GM12875 (cell line): ENCODE data around the gene CIAO3.

Experiments
- H3K4me3 ChIP-seq: one replicate; pipeline ENCODE4 v1.5.1; 2011; ENCODE audit warnings: low read depth, low read length, control low read depth
- TF ChIP-seq, protein P1 (sequence below): IDR thresholded peaks from 2 replicates; pipeline ENCODE4 v1.5.1; 2011; ENCODE audit warnings: low read depth, mild to moderate bottlenecking, control low read depth, inconsistent platforms, low read length, moderate library complexity, borderline replicate concordance; ENCODE audit not compliant: insufficient read depth

Gene CIAO3

DNA sequence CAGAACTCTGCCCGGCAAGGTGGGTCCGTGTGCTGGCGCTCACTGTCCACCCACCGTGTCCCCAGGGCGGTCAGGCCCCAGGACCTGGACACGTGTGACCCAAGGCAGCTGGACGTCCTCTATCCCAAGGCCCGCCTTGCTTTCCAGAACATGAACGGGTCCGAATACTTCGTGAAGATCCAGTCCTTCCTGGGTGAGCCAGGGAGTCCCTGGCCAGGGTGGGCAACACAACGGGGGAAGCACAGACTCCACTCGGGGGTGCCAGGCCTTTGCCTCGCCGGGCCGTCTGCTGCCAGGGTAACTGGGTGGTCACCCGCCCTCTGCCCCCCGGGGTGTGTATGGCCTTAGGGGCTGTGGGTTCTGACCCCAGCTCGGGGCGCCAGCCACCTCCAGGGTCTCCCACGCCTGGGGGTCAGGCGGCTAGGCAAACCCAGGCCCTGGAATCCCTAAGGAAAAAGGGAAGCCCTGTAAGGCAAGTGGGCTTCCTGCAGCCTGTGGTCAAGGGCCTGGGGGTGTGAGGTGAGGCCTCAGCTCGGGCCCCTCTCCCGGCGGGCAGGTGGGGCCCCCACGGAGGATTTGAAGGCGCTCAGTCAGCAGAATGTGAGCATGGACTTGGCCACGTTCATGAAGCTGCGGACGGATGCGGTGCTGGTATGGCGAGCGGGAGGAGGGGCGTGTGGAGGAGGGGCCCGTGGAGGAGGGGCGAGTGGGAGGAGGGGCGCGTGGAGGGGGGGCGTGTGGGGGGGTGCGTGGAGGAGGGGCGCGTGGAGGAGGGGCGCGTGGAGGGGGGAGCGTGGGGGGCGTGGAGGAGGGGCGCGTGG is 26.2 kb upstream of the CIAO3 start:
- H3K4me3 ChIP-seq, result no peak overlapping the region
- TF ChIP-seq, protein P1, sequence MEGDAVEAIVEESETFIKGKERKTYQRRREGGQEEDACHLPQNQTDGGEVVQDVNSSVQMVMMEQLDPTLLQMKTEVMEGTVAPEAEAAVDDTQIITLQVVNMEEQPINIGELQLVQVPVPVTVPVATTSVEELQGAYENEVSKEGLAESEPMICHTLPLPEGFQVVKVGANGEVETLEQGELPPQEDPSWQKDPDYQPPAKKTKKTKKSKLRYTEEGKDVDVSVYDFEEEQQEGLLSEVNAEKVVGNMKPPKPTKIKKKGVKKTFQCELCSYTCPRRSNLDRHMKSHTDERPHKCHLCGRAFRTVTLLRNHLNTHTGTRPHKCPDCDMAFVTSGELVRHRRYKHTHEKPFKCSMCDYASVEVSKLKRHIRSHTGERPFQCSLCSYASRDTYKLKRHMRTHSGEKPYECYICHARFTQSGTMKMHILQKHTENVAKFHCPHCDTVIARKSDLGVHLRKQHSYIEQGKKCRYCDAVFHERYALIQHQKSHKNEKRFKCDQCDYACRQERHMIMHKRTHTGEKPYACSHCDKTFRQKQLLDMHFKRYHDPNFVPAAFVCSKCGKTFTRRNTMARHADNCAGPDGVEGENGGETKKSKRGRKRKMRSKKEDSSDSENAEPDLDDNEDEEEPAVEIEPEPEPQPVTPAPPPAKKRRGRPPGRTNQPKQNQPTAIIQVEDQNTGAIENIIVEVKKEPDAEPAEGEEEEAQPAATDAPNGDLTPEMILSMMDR, result no peak

DNA sequence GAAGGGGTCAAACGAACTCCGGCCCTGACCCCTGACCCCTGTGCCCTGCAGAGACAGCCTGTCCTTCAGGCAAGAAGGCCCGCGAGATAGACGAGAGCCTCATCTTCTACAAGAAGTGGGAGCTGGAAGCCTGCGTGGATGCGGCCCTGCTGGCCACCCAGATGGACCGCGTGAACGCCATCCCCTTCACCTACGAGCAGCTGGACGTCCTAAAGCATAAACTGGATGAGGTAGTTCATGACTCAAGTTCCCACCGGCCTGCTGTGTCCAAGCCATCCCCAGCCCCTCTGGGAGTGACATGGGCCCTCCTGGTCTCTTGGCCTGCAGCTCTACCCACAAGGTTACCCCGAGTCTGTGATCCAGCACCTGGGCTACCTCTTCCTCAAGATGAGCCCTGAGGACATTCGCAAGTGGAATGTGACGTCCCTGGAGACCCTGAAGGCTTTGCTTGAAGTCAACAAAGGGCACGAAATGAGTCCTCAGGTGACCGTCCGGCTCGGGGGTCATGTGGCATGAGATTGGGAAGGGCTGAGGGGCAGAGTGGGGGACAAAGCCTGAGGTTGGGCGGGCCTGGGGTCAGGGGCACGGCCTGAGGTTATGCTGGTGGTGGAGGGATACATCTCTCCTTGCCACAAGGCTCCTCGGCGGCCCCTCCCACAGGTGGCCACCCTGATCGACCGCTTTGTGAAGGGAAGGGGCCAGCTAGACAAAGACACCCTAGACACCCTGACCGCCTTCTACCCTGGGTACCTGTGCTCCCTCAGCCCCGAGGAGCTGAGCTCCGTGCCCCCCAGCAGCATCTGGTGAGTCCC is 25.4 kb upstream of the CIAO3 start:
- TF ChIP-seq, protein P1, result no peak
- no peak overlapping the region for H3K4me3 ChIP-seq

DNA sequence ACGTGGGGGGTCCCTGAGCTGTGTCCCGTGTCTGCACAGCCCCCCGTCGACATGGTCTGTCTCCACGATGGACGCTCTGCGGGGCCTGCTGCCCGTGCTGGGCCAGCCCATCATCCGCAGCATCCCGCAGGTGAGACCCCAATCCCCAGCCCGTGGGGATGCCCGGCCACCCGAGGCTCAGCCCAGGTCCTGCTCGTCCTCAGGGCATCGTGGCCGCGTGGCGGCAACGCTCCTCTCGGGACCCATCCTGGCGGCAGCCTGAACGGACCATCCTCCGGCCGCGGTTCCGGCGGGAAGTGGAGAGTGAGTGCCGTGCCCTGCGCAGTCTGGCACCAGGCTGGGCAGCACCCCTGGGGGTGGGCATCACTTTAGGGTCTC is 24.7 kb upstream of the CIAO3 start:
- H3K4me3 ChIP-seq, result no peak overlapping the region
- TF ChIP-seq, protein P1, result no peak

DNA sequence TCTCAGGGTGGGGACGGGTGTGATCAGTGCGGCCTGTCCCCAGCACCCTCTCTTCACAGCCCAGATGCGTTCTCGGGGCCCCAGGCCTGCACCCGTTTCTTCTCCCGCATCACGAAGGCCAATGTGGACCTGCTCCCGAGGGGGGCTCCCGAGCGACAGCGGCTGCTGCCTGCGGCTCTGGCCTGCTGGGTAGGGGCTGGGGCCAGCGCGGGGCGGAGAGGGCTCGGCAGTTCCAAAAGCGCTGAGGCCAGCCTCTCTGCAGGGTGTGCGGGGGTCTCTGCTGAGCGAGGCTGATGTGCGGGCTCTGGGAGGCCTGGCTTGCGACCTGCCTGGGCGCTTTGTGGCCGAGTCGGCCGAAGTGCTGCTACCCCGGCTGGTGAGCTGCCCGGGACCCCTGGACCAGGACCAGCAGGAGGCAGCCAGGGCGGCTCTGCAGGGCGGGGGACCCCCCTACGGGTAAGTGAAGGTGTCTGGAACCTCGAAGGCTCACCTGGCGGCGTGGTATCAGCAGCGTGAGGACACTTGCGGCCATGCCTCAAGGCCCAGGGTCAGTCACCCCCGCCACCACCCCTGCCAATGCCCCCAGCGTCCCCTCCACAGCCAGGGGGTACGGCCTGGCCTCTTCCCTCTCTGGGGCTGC is 24.2 kb upstream of the CIAO3 start:
- TF ChIP-seq, protein P1, result no peak
- no peak overlapping the region for H3K4me3 ChIP-seq

DNA sequence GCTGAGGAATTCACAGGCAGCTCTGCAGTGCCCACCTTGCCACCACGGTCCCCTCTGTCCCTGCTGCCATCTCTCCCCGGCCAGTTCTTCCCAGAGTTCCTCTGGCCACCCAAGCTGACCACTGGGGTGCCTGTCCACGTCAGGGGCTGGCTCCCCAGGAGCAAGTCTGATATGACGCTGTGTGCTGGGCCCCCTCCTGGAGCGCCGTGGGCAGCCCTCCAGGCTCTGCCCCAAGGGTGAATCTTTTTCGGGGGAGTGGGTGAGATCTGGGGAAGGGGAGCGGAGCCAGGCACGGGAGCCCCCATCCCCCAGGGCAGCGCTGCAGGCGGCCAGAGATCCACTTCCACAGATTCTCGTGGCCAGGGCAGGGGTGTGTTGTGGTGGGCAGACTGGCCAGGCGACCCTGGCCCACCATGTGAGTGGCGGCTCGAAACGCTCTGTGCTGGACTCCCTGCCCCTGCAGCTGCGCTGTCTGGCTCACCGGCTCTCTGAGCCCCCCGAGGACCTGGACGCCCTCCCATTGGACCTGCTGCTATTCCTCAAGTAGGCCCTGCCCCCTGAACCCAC is 23.5 kb upstream of the CIAO3 start:
- TF ChIP-seq, protein P1, result no peak
- H3K4me3 ChIP-seq, result no peak overlapping the region

DNA sequence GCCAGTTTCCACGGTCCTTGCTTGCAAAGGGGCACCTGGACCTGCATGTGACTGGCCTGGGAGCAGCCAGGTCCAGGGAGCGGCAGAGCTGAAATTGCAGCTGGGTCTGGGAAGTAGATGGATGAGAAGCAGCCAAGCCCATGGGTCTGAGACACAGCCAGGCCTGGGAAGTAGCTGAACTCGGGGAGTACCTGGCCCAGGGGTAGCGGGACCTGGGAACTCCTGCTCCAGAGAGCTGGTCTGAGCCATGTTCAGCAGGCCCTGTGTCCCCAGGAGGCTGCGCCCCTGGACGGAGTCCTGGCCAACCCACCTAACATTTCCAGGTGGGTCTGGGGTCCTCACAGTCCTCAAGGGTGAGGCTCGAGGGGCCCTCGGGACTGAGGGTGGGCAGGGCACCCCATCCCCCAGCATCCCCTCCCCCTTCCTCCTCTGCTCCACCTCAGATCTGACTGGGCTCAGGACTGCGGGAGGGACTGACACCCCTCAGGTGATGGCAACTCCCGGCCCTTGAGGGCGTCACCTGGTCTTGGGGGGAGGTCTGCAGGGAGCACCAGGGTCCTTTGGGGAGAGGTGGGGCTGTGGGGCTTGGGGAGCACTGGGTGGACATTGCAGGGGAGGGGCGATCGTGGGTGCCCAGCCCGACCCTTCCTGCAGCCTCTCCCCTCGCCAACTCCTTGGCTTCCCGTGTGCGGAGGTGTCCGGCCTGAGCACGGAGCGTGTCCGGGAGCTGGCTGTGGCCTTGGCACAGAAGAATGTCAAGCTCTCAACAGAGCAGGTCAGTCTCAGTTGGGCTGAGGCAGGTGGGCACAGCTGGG is 22.8 kb upstream of the CIAO3 start:
- TF ChIP-seq, protein P1, result no peak
- H3K4me3 ChIP-seq, result no peak overlapping the region
